GM10248 (cell line): Measurements from ENCODE around the gene AGXT2.

Source experiments
- CTCF ChIA-PET: fragments of 300-600 bp; sonication (Branson Sonifier 250); formaldehyde crosslinking; extraction: SDS; loops from one replicate; lab custom pipeline; 2021; ENCODE audit warnings: antibody characterized with exemption; lab: Yijun Ruan, JAX
- POLR2A ChIA-PET: fragments of 350-650 bp; sonication (Branson Sonifier 250); formaldehyde crosslinking; extraction: SDS; loops from one replicate; lab custom pipeline; 2020; ENCODE audit warnings: antibody characterized with exemption; lab: Yijun Ruan, JAX
- DNase-seq: peaks from one replicate; pipeline ENCODE4 v3.0.0; 2012; ENCODE audit errors: extremely low spot score
- TF ChIP-seq, protein P1 (sequence below): IDR thresholded peaks from 2 replicates; pipeline ENCODE4 v1.5.1; 2012; ENCODE audit warnings: mild to moderate bottlenecking, low read depth; ENCODE audit errors: extremely low read depth, missing control alignments, control extremely low read depth

AGXT2 gene

DNA sequence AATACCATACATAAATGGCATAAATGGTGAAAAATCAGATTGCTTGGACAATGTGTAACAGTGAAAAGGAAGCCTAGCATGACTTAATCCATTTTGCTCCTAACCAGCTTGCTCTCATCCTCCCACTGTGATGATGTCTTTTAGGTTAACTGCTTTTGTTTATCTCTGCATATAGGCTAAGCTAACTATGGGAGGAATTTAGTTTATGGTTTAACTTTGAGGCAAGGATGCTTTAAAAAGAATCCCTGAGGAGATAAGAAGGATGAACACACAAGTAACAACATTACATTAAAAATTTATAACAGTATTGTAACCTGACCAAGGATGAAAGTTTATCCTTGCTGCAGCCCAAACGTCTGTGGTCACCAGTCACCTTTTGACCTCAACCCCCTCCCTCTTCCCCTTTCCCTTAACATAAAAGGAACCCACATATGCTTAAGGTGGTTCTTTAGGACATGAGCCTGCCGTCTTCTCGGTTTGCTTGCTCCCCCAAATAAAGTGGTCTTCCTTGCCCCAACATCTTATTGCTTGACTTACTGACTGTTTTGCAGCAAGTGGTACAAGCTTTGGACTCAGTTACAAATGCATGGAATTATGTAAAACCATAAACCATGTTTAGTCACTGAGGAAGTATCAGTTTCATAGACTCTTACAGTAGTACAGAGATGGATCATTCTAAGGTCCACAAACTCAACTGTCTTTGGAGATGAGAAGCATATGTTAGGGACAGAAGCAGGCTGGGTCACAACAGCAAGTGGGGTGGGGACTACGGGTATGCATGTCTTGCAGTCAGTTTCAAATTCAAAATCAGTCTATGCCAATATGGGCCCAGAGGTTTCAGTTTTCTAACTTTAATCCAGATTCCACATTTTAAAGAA, 31.3 kb downstream of the AGXT2 start:
- TF ChIP-seq, protein P1, sequence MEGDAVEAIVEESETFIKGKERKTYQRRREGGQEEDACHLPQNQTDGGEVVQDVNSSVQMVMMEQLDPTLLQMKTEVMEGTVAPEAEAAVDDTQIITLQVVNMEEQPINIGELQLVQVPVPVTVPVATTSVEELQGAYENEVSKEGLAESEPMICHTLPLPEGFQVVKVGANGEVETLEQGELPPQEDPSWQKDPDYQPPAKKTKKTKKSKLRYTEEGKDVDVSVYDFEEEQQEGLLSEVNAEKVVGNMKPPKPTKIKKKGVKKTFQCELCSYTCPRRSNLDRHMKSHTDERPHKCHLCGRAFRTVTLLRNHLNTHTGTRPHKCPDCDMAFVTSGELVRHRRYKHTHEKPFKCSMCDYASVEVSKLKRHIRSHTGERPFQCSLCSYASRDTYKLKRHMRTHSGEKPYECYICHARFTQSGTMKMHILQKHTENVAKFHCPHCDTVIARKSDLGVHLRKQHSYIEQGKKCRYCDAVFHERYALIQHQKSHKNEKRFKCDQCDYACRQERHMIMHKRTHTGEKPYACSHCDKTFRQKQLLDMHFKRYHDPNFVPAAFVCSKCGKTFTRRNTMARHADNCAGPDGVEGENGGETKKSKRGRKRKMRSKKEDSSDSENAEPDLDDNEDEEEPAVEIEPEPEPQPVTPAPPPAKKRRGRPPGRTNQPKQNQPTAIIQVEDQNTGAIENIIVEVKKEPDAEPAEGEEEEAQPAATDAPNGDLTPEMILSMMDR = no peak
- POLR2A ChIA-PET = no interaction called here
- no peak for DNase-seq
- CTCF ChIA-PET = interaction anchor here (3.1 kb wide), 1 partner anchor 13 kb away, joined by 15 read pairs; no protein-coding TSS in a partner anchor

DNA sequence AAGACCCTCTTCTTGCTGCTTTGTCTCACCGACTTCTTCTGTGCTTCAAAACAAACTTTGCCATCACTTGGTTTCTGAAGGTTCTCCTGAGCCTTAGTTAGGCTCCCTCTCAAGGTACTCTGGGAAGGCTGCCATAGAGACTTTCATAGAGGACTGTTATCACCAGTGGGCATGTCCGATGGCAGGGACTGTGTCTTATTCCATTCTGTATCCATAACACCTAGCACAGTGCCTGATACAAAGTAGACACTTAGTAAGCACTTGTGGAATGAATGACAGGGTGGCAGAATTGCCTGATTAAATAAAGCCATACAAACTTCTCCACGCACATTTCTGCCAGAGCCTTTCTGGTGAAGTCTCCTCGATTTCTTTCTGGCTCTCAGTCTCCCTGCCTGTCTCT, 32.7 kb downstream of the AGXT2 start:
- TF ChIP-seq, protein P1 = no peak
- ChIA-PET POLR2A (no interaction called here), CTCF (interaction anchor here (3.1 kb wide), 1 partner anchor 12 kb away, joined by 15 read pairs; no protein-coding TSS in a partner anchor)
- no peak for DNase-seq

DNA sequence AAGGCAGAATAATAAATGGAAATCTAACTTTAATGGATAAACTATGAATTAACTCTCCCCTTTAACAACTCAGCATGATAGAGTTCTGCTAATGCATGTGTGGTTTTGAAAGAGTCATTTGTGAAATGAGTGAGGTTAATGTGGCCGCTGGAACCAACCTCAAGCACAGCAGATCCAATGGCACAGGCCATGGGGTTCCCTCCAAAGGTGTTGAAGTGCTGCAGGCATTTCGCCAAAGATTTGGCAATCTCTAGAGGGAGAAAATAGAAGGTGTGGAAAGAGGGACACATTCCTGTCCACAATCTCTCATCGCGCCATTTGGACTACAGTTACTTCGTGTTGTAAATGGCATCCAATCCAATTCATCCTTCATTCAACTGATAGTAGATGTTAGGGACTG, 35.0 kb downstream of the AGXT2 start:
- CTCF ChIA-PET = interaction anchor here (1.3 kb wide), 1 partner anchor 9 kb away, joined by 6 read pairs; no protein-coding TSS in a partner anchor

DNA sequence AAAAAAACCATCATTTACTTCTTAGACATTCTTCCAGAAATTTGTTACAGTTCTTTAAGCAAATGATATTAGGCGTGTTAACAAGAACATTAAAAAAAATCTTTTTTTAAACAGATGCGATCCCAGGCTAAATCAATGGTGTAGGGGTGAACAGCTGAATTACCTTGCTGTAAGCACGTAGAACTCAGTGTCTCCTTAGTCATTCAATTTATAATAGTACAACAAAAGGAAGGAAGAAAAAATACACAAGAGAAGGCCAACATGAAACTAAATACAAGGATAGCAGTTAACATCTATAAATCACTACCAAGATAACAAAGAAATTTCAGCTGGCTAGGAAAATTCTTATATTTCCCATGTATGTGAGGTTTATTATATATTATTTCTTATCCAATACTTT, 35.4 kb downstream of the AGXT2 start:
- POLR2A ChIA-PET = no interaction called here
- CTCF ChIA-PET = interaction anchor here (1.3 kb wide), 1 partner anchor 9 kb away, joined by 6 read pairs; no protein-coding TSS in a partner anchor
- no peak for DNase-seq
- TF ChIP-seq, protein P1 = no peak

More for the DNA sequence above, 35.0 kb downstream of the AGXT2 start:
- DNase-seq = no peak
- TF ChIP-seq, protein P1 = no peak
- POLR2A ChIA-PET = no interaction called here

DNA sequence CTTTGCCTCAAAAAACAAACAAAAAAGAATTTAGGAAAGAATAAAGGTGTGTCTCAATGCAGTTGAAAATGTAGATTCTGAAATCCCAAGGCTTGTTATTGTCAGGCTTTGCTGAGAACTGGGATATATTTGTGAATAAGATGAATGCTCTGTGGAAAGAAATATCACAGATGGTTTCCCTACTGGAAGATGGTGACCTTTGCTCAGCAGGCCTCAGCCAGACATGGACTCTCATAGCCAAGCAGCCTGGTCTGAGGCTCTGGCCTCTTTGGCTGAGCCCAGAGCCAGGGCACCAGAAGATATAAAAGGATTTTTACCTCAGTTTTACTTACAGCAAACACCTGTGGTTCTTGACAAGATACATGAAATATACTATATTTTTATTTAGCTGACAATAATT, 37.1 kb downstream of the AGXT2 start:
- CTCF ChIA-PET = no interaction called here
- POLR2A ChIA-PET = no interaction called here
- DNase-seq = no peak
- TF ChIP-seq, protein P1 = no peak

DNA sequence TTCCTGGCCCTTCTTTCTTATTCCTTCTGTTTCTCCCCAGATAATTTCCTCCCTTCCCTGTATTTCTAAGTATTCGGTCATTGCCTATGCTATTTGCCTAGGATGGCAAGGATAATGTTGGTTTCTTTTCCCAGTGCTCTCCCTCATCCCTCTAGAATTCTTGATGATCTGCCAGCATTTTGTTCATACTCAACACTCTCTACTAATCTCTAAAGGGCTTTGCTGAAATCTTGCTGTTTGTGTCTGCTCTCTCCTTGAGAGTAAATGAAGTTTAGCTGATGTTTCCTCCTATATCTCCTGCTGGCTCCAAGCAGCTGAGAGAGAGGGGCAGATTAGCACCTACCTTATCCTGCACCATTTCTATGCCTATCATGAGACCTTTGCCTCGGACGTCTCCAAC, 38.1 kb downstream of the AGXT2 start:
- ChIA-PET POLR2A (no interaction called here), CTCF (no interaction called here)
- TF ChIP-seq, protein P1 = no peak
- no peak for DNase-seq
